NCI-H526 (cell line): Measurements from ENCODE around the gene PANK4.
A peak's percentile ranks its signal among the peaks of the same experiment; 100 is the strongest.

Experiments used
- DNase-seq, 2 experiments: peaks; one replicate each; lab custom pipeline; 2025; lab: John Stamatoyannopoulos, UW

The PANK4 gene

GRCh38 chr1:2476061-2476999 lies 50.1 kb downstream of the PANK4 start, which contains the start of gene PLCH2:
Gene PLCH2 (plus strand): TSS chr1:2476289. CDS start chr1:2476589, 300 bp downstream.
- DNase-seq: no peak

- DNase-seq: no peak
Observed at GRCh38 chr1:2475571-2475970, 50.8 kb downstream of the PANK4 start.

- DNase-seq: no peak
Observed at GRCh38 chr1:2474933-2475371, 51.4 kb downstream of the PANK4 start.

DNA sequence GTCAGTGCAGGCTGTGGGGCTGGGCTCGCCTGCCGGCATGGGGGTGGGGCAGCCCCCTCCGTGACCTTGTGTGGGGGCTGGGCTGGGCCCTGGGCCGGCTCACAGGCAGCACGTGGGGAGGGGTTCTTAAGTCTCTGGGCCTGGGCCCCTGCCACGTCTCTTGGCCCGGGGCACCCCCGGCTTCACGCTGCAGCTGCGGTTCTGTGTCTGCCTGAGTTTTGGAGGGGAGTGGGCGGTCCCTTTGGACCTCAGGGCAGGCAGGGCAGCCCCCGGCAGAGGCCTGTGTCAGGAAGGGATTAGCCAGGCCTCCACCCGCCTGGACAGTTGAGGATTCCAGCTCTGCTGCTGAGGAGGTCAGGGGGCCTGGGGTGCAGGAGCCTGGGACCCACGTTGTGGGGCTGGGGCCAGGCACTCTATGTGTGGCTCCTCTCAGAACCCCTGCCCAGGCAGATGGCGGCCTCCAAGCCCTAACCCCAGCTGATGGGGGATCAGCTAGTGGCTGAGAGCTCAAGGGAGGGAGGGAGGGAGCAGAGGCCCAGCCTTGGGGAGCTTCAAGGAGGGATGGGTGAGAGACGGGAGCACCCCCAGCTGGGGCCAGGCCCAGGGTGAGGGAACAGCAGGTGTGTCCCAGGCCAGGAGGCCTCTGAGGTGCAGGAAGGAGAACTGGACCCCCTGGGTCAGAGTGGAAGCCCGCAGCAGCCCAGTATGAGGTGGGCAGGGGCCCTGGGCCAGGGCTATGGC lies 52.1 kb downstream of the PANK4 start:
- no peak for DNase-seq

DNA sequence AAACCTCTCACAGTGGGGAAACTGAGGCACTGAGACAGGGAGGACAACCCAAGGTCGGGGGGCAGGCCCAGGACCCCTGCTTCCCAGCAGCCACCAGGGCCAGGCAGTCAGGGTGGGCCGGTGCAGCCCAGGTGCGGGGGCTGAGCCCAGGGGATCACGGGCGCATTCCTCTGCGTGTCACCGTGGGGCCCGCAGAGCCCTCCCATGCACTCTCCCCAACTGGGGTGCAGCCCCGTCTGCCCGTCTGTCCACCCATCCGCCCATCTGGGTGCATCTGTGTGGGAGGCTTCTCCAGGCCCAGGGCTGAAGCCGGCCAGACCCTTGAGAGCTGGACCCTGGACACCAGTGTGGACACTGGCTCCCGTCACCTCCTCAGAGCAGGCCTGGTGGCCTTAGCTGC lies 53.2 kb downstream of the PANK4 start:
- DNase-seq: no peak

DNA sequence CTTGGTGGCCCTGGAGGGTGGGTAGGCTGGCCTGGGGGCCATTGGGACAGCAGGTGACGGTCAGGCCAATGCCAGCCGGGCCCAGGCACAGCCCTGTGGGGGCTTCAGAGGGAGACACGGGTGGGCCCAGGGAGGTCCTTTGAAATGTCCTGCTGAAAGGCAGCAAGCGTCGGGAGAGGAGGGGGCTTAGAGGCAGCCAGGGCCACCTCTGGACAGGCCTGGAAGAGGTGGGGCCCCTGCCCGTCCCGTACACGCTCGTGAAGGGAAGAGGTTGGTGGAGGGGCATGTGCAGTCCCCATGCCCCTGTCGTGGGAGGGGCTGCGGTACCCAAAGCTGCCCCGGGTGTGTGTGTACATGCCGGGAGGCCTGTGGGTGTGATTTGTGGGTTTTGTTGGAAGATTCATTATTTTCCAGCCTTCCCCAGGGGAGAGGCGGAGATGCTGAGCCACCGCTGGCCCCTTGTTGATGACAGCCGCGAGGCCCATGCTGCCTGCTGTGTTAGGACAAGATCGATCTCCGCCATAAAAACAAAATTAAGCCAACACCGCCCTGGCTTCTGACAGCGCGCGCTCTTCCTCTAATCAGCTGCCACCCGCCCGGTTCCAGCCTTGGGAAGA lies 53.7 kb downstream of the PANK4 start:
- no peak for DNase-seq

DNA sequence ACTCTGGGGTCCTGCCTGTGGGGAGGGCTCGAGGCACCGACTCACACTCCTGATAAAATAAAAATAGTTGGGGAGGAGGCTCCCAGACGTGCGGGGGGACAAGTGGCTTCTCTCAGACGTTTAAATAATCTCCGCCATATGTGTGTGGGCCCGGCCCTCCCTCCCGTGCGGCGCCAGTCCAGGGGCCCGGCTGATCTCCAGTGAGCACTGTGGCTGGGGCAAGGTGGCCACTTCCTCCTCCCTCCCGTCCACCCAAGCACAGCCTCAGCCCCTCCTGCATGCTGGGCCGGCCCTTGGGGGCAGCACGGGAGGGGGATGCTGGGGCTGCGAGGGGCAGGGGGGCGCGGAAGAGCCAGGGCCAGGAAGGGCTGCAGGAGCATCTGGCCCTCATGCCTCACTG lies 54.3 kb downstream of the PANK4 start:
- DNase-seq: no peak

DNA sequence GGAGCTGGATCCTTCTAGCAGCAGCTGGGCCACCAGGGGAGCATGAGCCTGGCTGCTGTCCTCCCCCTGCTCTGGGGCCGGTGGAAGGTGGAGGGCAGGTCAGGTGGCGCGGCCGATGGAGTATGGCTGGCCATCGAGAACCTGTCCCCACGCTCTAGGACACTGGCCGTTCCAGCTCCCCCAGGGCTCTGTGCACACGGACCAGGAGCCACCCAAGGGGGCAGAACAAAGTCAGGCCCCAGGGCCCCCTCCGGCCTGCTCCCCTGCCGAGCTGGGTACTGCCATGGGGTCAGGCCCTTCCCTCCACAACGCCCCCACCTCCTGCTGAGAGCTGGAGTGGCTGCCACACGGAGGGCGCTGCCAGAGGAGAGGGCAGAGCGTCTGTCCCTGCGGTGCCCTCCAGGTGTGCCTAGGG lies 54.8 kb downstream of the PANK4 start:
- no peak for DNase-seq

DNA sequence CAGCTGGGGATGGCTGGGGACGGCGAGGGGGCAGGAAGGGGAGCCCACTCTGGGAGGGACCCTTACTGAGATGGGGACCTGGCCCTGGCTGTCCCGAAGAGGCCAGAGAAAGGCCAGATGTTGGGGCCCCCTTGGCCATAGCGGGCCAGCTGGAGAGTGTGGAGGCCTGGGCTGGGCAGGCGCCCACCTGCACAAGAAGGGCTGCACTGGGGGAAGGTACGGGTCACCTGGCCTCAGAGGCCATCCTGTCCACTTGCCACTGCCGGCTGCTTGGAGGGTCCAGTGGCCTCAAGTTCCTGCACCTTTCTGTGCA lies 55.3 kb downstream of the PANK4 start:
- DNase-seq: no peak

DNA sequence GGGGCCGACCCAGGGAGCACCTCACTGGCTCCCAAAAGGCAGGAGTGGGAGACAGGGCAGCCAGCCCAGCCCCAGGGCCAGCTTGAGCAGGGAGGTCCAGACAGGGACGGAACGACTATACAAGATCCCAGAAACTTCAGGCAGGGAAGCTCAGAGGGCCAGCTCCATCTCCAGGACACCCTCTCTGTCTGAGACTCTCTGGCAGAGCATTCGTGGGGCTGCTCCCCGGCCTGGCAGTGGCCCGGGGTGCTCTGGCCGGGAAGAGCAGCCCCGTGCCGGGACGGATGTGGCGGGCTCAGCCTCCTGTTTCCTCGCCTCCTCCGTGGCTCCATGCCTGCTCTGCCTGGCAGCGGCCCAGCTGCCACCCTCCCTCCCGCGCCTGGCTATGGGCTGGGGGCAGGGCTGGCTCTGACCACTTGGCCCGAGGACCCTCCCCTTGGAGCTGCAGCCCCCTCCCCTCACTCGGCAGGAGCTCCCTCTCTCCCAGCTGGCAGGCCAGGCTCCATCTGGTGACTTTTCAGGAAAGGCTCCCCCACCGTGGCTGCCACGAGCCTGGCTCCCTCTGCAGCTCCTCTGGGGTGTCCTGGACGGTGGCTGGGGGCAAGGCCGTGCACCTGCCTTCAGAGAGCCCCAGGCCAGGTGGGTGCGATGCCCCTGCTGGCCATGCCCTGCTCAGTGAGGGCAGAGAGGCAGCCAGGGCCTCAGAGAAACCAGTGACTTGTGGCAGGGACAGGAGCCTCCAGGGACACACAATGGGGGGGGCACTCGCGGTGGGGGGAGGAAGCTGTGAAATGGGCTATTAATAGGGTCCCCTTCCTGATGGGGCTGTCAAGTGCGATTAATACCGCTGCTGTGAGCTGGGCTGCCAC lies 55.9 kb downstream of the PANK4 start:
- no peak for DNase-seq

GRCh38 chr1:2469103-2469940 lies 57.1 kb downstream of the PANK4 start:
- DNase-seq: no peak

DNA sequence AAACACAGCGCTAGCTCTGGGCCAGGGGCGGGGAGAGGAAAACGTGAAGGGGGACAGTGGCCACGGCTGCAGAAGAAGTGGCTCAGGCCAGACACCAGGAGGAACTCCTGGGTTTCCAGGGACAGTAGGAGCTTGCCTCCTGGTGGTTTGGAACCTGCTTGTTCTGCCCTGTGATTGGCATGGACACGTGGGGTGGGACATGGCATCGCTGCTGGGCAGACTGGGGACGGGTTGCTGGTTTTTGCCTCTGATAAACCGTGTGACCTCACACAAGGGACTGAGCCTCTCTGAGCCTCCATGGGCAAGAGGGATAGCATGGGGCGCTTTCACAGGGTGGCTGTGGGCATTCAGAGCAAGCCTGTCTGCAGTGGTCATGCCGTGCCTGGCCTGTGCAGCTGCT lies 57.9 kb downstream of the PANK4 start:
- no peak for DNase-seq

DNA sequence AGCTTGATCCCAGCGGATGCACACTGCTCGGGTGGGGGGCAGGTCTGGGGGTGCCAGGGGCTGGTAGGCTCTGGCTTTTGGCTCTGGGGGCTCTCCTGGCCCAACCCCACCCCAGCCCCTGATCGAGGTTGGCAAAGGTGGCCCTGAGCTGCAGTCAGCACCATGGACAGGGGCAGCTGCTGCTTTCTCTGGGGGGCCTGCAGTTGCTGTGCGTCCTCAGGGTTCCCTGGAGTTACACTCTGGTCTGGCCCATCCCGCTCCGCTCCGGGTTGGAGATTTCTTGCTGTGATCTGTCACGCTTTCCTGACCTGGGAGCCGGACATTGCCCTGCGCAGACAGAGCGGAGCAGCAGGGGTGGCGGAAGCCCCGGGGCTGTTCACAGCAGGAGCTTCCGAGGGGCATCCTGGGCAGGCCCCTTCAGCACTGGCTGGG lies 58.3 kb downstream of the PANK4 start:
- no peak for DNase-seq

- peak in 1 of 2 experiments; percentile 55 for DNase-seq
Observed at GRCh38 chr1:2466958-2467554, 59.3 kb downstream of the PANK4 start.

DNA sequence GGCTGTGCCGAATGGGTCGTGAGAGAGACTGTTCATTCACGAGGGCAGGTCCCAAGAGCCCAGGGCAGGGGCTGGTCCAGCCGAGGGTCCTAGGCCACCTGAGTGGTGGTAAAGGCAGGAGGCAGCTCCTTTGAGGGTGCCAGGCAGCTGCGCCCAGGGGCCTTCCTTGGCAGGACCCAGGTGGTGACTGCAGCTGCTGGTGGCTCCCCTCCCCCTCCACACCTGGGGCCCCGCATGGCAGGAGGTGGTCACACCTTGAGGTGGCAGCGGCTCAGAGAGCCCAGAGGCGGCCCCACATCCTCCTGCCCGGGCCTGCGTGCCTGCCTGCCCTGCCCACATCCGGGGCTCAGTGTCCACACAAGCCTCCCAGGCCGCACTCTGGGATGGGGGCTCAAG lies 60.1 kb downstream of the PANK4 start:
- no peak for DNase-seq

DNA sequence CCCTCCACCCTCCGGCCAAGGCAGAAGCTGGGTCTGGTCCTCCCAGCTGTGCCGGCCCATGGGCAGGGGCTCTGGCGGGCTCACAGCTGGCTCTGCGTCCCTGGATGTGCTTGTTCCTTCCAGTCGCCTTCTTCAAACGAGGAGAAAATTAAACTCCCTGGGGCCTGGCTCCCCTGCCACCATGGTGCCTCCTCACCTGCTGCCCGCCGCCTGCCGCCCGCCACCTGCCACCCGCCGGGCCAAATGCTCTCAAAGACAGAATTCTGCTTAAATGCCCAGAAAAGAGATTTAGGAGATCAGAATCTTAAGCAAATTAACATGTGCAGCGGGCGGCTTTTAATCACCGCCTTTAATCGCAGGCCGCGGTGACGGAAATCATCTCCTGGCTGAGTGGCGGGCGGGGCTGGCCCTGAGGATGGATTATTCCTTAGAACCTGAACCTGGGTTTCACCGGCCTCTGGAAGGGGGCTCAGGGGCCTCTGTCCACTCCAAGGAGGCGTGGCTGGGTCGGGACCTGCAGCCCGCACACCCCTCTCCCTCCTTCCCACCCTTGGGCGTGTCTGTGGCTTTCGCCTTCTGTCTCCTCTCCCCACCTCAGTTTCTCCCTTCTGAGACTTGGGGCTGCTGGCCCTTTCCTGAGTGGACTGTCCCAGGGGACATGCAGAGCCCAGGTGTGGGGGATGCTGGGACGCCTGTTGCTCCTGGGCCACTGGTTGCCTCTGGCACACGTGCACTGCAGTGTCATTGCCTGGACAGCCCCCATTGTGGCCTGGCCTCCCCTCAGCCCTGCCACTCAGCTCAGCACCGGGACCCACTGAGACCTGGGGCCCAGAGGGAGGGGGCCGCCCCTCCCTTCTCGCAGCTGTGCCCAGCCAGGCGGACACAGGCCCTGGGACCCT lies 60.8 kb downstream of the PANK4 start:
- no peak for DNase-seq

GRCh38 chr1:2463396-2463795 lies 63.0 kb downstream of the PANK4 start:
- DNase-seq: no peak

GRCh38 chr1:2462819-2463218 lies 63.6 kb downstream of the PANK4 start:
- DNase-seq: no peak

DNA sequence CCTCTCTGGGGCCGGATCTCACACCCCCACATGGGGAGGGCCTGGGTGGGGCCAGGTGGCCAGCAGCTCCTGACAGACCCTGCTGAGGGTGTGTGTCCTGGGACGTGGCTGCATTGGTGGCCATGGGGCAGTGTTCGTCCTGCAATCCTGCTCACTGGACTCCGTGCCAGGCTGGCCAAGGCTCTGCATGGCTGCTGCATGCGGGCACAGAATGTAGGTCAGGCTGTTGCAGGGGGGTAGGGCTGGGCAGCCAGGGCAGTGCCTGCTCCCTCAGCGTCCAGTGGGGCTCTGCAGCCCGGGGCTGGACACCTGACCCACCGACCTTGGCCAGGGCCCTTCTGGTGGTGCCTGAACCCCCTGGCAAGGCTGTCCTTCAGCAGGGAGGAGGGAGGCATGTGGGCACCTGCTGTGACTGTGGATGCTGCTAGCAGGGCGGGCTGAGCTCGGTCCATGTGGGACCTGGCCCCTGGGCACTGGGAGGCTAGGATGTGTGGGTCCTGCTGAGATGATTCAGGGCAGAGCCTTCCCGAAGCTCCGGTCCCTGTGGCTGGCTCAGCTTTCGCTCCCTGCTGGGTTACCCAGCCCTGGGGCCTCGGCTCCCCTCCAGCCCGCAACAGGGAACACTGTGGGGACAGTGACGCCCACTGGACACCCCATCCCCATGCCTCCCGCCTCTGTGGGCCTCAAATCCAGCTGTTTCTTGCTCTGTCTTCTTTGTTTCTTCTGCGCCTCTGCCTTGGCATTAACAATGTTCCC lies 65.2 kb downstream of the PANK4 start:
- DNase-seq: no peak
